Adrenal gland (tissue), 5 donors: ENCODE data around the gene HSD17B12.

ENCODE experiments used
- POLR2A ChIP-seq, 2 donors: fragments of 450-650 bp; IDR thresholded peaks; one replicate each; pipeline ENCODE4 v1.6.1; 2017; ENCODE audit warnings: antibody characterized with exemption in 2 of 2, mild to moderate bottlenecking in 2 of 2, moderate library complexity in 1 of 2
- TF ChIP-seq, protein P1 (sequence below), 6 experiments: fragments of 450-650 bp in 4 of 6; fragments of 200-600 bp in 2 of 6; sonication (generic) in 1 of 6; IDR thresholded peaks; 1 replicate in 5 of 6; 2 replicates in 1 of 6; pipeline versions ENCODE4 v1.5.1 to v1.8.0; 2016 to 2021; ENCODE audit warnings: antibody characterized with exemption in 6 of 6, mild to moderate bottlenecking in 2 of 6, moderate library complexity in 1 of 6
- donor health status: DM: no; HTN: no; CAD: no.

DNA sequence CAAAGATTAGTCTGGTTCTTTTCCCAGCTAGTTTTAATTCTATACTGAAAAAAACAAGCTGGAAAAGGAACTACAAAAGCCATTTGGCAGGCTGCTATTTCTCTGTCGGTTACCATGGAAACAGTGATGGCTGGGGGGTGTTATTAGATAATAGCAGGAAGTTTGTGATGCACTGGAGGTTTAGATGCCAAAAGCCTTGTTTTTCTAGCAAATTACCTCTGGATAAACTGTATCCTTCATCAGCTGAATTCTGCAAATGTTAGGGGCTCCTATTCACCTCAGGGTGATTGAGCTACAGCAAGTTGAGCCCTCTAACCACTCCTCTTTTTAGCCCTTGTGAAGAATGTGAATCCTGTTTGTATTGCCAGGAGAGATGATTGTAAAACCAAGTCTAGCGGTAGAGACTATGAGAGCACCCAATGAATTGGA is 225.3 kb downstream of the HSD17B12 start:
- TF ChIP-seq, protein P1, sequence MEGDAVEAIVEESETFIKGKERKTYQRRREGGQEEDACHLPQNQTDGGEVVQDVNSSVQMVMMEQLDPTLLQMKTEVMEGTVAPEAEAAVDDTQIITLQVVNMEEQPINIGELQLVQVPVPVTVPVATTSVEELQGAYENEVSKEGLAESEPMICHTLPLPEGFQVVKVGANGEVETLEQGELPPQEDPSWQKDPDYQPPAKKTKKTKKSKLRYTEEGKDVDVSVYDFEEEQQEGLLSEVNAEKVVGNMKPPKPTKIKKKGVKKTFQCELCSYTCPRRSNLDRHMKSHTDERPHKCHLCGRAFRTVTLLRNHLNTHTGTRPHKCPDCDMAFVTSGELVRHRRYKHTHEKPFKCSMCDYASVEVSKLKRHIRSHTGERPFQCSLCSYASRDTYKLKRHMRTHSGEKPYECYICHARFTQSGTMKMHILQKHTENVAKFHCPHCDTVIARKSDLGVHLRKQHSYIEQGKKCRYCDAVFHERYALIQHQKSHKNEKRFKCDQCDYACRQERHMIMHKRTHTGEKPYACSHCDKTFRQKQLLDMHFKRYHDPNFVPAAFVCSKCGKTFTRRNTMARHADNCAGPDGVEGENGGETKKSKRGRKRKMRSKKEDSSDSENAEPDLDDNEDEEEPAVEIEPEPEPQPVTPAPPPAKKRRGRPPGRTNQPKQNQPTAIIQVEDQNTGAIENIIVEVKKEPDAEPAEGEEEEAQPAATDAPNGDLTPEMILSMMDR (IDR thresholded peaks at IDR 0.05) = no peak
- TF ChIP-seq POLR2A (IDR thresholded peaks at IDR 0.05) = no peak
